NCI-H2029 (cell line): ENCODE measurements around the gene HAPLN3.
"Not testable (repeated sequence)": the region's sequence is repeated elsewhere in the genome, so short reads cannot be mapped to it uniquely, and the experiment has no call there.

Experiments used
- DNase-seq: peaks from one replicate; lab custom pipeline; 2025; lab: John Stamatoyannopoulos, UW

The HAPLN3 gene, protein sequence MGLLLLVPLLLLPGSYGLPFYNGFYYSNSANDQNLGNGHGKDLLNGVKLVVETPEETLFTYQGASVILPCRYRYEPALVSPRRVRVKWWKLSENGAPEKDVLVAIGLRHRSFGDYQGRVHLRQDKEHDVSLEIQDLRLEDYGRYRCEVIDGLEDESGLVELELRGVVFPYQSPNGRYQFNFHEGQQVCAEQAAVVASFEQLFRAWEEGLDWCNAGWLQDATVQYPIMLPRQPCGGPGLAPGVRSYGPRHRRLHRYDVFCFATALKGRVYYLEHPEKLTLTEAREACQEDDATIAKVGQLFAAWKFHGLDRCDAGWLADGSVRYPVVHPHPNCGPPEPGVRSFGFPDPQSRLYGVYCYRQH

DNA sequence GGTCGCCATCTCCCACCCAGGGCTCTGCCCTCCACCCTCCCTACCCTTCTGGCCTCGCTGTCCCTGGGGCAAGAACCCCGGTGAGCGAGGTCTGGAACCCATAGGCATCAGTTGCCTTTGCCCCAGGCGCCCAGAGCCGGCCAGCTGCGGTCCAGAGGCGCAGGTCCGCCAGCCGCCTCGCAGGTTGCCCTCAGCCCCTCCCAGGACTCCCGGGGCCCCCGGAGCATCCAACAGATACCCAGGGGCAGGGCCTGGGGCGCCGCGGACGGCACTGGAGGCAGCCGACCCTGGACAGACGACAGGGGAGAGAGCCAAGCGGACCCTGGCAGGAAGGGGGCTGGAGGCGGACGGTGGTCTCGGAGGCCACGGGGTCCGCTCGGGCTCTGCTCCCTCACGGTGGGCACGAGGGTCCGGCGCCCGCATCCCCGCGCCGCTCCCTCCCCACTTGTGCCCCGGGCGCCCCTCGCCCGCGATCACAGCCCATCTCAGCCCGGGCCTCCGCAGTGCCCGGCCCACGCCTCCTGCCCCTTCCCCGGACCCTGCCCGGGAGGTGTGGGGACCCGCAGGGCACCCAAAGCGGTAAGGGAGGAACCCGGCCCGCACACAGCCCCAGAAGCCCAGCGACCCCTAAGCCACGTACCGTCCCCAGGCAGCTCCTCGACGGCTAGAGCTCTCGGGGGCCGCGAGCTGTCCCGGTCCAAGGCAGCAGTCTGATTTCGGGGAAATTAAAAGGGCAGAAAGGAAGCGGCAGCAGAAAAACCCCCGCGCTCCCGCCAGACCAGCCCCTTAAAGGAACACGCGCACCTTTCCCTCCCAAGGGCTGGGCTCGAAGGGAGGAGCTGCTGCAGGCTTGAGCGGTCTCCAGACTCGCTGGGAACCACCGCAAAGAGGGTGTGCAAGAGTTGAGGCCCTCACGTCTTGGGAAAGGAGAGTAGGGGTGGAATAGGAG lies at the start of gene HAPLN3:
Gene HAPLN3 (minus strand): TSS at position 726 of the 949 bp plus-strand sequence. CDS start 8,246 bp downstream, outside the sequence.
- no peak for DNase-seq

DNA sequence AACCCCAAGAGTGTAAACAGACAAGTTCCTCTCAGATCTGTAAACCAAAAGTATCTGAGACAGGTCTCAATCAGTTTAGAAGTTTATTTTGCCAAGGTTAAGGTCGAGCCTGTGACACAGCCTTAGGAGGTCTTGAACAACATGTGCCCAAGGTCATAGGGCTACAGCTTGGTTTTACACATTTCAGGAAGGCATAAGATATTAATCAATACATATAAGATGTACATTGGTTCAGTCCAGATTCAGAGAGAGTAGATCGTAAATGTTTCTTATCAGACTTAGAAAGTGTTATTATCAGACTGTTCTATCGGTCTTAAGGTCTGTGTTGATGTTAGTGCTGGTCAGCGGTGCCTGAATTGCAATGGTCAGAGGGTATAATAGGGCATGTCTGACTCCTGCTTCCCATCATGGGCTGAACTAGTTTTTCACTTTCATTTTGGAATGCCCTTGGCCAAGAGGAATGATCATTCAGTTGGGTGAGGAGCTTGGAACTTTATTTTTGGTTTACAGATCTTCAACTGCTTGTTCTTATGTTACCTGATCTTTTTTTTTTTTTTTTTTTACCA lies 44.8 kb upstream of the HAPLN3 start:
- no peak for DNase-seq

DNA sequence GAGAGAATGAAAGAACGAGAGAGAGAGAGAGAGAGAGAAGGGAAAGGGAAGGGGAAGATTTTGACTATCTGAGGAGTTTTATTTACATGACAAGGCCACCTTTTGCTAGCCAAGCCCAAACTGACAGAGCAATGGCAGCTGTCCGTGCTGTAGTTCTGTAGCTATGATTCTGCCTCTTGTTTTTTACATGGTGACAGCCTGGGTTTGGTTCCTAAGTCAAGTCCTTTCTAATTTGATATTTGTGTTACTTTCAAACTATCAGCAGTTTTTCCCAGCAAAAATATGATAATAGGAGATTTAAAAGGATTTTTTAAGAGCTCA lies 44.1 kb upstream of the HAPLN3 start:
- DNase-seq = no peak

DNA sequence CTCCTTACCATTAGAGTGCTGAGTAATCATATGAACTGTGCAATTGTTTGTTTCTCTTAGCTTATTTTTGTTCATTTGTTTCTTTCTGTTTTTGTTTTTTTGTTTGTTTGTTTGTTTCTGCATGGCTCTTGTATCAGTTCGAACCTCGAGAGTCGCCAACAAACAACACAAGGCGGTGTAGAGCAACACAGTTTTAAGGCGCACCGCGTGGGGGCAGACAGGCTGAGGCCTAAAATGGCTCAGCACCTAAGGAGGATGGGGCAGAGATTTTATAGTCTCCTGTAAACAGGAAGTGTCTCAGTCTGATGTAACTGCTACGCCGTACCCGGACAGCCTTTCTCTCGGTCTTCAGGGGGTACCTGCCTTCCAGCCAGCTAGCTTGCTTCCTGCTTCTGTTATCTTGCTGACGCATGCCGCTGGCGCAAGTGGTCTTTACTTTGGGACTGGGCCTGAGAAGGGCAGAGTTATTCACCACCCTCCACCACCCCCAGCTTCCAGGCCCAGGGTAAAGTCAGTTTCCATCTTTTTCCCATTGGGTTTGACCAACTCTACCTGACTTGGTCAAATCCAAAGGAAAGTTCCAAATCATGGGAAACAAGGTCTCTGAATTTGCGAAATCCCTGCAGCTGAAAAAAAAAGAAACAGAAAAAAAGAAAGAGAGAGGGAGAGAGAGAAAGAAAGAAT lies 43.6 kb upstream of the HAPLN3 start:
- no peak for DNase-seq

DNA sequence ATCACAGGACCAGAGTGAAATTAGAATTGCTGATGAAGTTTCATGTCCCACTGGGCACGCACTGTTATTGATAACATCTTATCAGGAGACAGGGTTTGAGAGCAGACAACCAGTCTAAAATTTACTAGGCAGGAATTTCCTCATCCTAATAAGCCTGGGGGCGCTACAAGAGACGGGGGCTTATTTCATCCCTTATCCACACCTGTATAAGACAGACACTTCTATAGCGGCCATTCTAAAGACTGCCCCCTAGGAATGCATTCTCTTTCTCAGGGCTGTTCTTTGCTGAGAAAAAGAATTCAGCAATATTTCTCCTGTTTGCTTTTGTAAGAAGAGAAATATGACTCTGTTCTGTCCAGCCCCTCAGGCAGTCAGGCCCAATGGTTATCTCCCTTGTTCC lies 39.1 kb upstream of the HAPLN3 start:
- DNase-seq = not testable (repeated sequence)

DNA sequence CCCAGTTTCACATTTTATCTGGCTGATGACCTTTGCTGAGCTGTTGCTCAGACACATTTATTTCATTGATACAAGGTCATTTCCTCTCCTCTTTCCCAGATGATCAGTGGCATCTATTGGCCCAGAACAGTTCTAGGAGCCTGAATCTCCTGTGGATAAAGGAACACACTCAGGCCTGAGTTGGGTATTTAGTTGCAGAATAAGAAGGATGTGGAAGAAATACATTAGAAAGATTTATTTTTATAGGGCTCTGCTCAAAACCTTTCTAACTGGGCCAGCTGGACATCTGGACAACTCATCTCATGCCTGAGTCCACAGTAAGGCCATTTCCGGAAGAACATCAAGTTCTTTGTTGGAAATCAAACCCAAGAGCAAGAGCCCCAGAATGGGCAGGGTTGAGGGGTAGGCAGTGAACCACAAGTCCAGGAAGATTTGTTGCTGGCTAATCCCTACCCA lies 37.6 kb upstream of the HAPLN3 start:
- no peak for DNase-seq

DNA sequence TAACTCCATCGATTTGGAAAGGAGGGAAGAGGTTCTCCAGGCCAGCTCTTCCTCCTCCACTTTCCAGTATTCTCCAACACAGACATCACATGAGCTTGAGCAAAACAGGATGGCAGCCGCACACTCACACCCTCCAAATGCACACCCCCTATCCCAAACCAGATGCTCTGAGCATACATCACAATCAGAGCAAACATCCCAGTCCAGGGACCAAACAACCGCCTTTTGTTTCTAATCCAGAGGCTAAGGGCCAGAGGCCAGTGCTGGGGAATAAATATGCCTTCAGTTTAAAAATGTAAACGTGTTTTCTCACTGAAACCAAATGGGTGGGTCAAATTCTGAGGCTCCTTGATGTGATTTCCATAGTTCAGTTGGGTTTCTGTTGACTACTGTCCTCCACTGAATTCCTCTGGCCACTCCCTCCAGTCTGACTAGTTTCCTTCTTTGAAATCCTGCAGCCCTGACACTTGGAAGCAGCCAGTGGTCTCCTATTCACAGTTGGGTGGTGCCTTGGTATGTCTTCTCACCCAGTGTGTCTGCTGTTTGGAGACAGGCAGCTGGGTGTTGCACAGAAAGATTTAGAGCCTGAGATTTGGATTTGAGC lies 37.0 kb upstream of the HAPLN3 start:
- DNase-seq = no peak

DNA sequence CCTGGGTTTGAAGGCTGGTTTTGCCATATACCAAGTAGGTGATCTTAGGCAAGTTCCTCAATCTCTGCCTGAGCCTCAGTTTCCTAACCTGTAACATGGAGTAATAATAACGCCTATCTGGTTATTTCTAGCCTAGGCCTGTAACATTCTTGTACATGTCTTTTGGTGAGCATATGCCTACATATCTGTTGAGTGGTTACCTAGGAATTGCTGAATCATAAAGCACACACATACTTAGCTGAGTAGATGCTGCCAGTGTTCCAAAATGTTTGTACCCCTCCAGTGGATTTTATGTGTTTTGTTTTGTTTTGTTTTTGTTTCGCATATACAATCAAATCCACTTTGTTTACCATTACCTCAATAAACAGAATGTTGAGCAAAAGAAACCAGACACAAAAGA lies 35.2 kb upstream of the HAPLN3 start:
- DNase-seq = no peak

DNA sequence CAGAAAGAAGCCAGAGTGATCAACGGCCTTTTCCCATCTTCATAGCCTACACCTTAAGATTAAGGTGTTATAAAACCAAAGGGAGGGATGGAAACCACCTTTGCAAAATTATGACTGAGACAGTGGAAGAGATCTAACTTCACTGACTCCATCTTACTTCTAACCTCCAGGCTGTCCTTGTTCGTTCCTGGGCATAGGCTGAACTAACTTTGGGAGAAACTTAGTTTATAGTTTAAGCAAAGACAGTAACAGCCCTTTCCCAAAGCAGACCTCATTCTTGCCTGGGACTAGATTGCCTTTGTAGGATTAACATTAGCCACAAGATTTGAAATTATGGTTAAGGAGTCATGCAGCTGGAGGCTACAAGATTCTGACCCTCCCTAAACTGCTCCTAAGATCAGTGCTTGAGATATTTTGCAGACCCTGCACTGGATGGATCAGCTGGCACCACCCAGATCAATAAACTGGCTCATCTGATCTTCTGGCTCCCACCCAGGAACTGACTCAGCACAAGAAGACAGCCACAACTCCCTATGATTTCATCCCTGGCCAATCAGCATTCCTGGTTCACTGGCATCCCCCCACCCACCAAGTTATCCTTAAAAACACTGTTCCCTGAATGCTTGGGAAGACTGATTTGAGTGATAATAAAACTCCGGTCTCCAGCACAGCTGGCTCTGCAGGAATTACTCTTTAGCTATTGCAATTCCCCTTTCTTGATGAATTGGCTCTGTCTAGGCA lies 34.2 kb upstream of the HAPLN3 start:
- DNase-seq = not testable (repeated sequence)

DNA sequence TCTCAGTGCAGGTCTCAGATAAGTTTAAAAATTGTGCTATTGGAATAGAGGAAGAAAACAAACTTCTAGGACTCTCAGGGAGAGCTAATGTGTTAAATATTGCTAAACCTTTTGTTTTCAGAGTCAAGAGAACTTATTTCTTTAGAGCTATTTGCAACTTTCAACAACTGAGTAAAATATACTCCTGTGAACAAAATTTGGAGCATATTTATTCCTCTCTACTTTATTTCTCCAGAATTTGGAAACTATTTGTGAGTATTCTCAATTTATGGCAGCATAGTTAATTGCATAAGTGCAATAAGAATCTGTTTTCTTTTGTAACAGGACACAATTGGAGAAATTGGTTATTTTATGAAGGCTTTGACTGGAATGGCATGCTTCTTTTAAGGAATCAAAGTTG lies 32.8 kb upstream of the HAPLN3 start:
- not testable (repeated sequence) for DNase-seq

DNA sequence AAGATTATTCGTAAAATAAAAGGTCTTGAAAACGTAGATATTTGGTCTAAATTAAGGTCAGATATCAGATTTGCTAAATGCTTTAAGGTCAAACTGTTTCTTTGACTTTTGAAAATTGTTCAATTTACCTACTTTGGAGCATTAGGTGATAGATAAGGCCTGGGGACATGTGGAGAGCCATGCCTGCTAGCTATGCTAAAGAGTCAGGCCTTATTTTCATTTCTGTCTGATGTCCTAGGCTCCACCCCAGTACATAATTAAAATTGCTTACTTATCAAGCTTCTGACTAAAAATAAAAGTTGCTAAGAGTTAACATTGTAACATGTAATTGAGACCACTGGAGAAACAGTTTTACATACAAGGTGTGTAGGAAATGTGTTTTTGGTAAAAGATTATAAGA lies 30.3 kb upstream of the HAPLN3 start:
- not testable (repeated sequence) for DNase-seq

DNA sequence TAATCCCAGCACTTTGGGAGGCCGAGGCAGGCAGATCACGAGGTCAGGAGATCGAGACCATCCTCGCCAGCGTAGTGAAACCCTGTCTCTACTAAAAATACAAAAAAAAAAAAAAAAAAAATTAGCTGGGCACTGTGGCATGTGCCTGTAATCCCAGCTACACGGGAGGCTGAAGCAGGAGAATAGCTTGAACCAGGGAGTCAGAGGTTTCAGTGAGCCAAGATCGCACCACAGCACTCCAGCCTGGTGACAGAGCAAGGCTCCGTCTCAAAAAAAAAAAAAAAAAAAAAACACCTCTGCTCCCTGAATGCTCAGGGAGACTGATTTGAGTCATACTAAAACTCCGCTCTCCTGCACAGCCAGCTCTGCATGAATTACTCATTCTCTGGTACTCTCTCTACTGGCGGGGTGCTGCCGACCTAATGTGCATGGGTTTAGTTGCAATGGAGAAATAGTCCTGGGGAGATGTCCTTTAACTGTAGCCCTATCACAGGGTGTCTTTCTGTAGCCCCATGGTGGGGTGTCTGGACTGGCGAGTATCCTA lies 25.6 kb upstream of the HAPLN3 start:
- DNase-seq = not testable (repeated sequence)

DNA sequence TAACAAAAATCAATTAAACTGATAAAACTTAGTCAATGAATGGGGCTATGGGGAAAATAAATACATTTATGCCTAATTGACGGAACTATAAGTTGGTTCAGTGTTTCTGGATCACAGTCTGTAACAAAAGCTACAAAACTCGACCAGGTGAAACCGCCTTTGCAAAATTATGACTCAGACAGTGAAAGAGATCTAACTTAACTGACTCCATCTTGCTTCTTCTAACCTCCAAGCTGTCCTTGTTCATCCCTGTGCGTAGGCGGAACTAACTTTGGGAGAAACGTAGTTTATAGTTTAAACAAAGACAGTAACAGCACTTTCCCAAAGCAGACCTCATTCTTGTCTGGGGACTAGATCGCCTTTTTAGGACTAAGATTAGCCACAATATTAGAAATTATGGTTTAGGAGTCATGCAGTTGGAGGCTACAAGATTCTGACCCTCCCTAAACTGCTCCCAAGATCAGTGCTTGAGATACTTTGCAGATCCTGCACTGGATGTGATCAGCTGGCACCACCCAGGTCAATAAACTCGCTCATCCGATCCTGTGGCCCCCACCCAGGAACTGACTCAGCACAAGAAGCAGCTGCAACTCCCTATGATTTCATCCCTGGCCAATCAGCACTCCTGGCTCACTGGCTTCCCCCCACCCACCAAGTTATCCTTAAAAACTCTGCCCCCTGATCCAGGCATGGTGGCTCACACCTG lies 25.0 kb upstream of the HAPLN3 start:
- no peak for DNase-seq

DNA sequence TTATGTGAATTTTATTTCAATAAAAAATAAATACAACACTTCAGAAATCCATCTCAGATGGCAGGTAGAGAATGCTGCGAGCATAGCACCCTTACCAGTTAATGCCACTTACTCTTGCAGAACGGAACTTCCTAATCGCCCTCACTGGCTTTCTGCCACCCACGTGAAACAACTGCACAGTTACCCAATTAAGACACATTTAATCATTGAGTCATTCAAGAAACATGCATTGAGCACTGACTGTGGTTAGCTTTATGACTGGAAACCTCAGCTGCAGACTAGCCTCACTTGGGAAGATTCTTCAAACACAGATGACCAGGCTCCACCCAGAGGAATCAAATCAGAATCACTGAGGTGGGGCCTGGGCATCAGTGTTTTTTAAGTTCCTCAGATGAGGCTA lies 23.4 kb upstream of the HAPLN3 start:
- DNase-seq = no peak

DNA sequence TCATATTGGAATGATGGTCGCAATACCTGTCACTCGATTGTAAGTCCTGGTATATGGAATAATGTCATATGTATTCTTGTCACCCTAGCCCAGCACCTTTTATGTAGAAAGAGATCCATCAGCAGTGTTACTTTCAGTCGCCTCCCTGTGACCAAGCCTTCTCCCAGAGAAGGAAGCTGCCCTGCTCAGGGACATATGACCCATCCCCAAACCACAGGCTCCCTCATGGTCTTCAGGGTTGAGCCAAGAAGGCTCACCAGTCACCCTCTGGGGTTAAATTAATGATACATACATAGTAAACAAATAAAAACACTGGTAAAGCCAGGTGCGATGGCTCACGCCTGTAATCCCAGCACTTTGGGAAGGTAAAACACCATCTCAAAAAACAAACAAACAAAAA lies 22.4 kb upstream of the HAPLN3 start:
- DNase-seq = no peak

DNA sequence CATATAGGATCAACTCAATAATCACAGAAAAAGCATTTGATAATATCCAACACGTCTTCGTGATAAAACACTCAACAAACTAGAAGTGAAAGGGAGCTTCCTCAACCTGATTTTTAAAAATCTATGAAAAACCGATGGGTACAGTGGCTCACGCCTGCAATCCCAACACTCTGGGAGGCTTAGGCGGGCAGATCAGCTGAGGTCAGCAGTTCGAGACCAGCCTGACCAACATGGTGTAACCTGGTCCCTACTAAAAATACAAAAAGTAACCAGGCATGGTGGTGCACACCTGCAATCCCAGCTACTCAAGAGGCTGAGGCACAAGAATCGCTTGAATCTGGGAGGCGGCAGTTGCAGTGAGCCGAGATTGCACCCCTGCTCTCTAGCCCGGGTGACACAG lies 20.0 kb upstream of the HAPLN3 start:
- no peak for DNase-seq

DNA sequence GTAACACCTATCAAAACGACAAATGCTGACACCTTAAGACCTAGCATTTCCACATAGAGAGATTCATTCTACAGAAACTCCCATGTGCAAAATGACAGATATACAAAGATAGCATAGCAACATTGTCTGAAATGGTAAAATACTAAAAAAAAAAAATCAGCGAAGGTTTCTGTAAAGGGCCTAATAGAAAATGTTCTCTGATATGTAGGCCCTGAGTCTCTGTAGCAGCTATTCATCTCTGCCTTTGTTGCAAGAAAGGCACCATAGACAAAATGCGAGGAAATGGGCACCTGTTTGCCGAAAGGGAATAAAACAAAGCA lies 18.5 kb upstream of the HAPLN3 start:
- no peak for DNase-seq

DNA sequence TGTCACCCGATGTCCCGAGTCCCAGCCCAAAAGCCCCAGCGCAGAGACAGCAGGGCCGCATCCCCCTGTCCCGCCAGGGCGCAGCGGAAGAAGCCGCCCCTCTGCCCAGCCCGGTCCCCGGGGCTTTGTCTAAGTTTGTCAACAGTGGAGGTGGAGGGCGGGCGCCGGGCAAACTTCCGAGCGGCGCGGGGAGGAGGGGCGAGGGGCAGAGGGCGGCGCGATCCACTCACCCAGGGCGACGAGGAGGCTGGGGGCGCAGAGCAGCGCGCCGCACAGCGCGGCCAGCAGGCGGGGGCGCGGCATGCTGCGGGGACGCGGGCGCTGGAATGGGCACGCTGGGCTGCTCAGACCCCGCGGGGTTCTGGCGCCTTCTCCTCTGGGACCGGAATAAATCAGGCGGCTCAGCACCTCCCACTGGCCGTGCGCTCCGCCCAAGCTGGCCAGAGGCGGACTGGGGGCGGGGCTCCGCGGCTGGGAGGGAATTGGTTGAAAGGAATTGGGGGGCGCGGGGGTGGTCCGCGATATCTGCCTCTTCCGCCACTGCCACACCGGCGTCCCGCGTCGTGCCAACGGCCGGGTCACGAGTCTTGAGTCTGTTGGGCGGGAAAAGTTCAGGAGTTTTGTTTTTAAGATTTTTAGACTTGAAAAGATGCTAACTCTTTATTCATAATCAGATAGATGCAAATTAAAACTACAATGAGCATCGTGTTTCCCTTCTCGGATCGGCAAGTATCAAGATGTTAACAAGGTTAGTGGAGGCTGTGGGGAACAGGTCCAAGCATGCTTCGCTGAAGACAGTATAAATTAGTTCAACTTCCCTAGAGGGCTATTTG lies 17.9 kb upstream of the HAPLN3 start, which contains the start of gene MFGE8:
Gene MFGE8 (minus strand): TSS at position 363 of the 833 bp plus-strand sequence. CDS start 60 bp downstream, at position 303.
- DNase-seq = no peak

DNA sequence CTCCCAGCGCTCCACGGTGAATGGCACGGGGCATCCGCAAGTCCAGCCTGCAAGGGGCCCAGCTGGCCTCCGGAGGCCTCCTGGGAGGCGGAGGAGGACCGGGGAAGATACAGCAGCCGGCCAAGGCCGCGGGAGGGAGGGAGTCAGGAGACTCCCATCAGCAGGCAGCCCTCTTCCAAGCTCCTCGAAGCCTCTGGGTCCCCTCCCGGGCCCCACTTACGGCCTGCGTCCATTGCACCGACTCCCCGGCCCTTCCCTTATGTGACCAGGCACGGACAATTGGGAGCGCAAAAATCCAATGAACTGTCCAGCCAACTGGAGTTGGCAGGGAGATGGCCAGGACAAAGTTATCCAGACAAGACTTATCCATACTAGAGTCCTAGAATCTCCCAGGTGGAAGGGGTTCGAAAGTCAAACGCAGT lies 17.2 kb upstream of the HAPLN3 start:
- DNase-seq = no peak
